Stimulated activated memory B cell treated with anti-CD40 and anti-IgM and Interleukin-4, amounts not matched to agents 10 μg/mL and 1 μg/mL and 100 μg/mL, for 72 hours (primary cell): Measurements from ENCODE around the gene CCDC146.
"Not testable (repeated sequence)": the region's sequence is repeated elsewhere in the genome, so short reads cannot be mapped to it uniquely, and the experiment has no call there.

Experiments used
- ATAC-seq: fragments of 150-1000 bp; cut with Tn5 transposase; 2 replicates; pipeline ENCODE4 v1.10.0; 2021
- H3K27ac Mint-ChIP-seq: one replicate; pipeline ENCODE4 v1.8.0; 2022; ENCODE audit warnings: mild to moderate bottlenecking, mixed read lengths
- H3K27me3 Mint-ChIP-seq: one replicate; pipeline ENCODE4 v1.8.0; 2022; ENCODE audit warnings: mixed read lengths
- H3K36me3 Mint-ChIP-seq: one replicate; pipeline ENCODE4 v1.8.0; 2022; ENCODE audit warnings: mixed read lengths
- H3K4me1 Mint-ChIP-seq: one replicate; pipeline ENCODE4 v1.8.0; 2022; ENCODE audit warnings: mixed read lengths
- H3K4me3 Mint-ChIP-seq: one replicate; pipeline ENCODE4 v1.8.0; 2022; ENCODE audit warnings: mild to moderate bottlenecking, moderate library complexity, mixed read lengths
- H3K9me3 Mint-ChIP-seq: one replicate; pipeline ENCODE4 v1.8.0; 2022; ENCODE audit warnings: mixed read lengths

The CCDC146 gene

DNA sequence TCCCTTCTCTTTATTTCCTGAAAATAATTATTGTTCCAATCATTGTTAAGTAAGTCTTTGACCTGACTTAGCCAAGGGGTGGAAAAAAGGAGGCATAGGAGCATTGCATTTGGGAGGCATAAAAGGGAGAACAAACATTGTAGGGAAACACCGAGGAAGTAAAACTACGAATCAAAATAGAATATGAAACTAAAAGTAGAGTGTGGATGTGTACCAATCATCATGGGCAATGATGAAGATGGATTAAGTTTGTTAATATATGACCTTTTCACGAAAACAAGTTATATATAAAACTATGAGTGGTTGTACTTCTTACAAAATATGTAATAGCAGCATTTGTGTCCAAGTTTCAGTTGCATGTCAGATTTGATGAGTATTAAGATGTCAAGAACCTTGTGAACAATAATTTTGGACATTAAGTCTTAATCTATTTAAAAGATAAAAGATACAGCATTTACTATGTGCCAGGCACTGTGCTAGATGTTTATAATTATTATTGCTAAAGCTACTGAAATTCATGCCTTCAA, 52.9 kb downstream of the CCDC146 start:
- H3K27me3 Mint-ChIP-seq, ATAC-seq, H3K36me3 Mint-ChIP-seq, H3K9me3 Mint-ChIP-seq, H3K27ac Mint-ChIP-seq, H3K4me3 Mint-ChIP-seq, H3K4me1 Mint-ChIP-seq: not testable (repeated sequence)

DNA sequence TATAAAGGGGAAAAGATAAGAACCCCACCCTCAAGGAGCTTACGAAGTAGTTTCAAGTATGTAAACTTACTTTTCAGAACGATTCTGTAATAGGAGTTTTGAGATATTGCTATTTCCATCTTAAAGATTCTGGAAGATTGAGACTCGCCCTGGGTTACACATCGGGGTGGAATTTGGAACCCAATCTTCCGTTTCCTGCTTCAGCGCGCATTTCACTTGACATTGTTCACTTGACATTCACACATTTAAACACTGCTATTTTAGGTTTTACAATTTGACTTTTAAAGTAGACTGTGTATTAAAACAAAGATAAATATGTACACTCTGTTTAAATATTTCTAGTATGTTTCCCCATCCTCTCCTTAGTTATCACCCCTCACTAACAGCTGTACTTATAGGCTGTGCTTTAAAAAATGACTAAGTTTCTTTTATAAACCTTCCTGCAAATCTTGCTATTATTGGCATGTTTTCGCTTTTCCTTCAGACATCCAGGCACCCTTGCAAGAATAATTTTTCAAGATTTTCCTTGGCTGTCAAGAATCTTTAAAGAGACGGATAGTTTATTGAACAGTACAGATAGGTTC, 55.0 kb downstream of the CCDC146 start:
- H3K9me3 Mint-ChIP-seq, H3K4me1 Mint-ChIP-seq, H3K4me3 Mint-ChIP-seq, H3K27me3 Mint-ChIP-seq, H3K36me3 Mint-ChIP-seq, ATAC-seq, H3K27ac Mint-ChIP-seq: not testable (repeated sequence)

DNA sequence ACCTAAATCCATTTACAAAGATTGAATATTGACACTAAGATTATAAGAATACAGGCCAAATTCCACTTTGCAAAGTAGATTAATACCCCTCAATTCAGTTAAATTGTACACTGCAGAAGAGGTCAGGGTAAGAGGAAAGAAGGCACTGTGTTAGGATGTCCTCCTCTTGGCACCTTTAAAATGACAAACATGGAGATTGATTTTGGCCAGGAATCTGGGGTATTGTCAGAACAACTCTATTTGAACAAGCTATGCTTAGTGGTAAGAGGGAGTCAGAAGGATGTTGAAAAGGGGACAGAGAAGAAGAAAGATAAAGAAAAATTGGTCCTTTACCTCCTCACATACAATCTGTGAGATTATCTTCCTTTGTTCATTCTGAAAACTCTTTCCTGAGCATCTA, 55.6 kb downstream of the CCDC146 start:
- not testable (repeated sequence) for H3K4me1 Mint-ChIP-seq, H3K4me3 Mint-ChIP-seq, H3K27me3 Mint-ChIP-seq, H3K9me3 Mint-ChIP-seq, H3K36me3 Mint-ChIP-seq, H3K27ac Mint-ChIP-seq, ATAC-seq

DNA sequence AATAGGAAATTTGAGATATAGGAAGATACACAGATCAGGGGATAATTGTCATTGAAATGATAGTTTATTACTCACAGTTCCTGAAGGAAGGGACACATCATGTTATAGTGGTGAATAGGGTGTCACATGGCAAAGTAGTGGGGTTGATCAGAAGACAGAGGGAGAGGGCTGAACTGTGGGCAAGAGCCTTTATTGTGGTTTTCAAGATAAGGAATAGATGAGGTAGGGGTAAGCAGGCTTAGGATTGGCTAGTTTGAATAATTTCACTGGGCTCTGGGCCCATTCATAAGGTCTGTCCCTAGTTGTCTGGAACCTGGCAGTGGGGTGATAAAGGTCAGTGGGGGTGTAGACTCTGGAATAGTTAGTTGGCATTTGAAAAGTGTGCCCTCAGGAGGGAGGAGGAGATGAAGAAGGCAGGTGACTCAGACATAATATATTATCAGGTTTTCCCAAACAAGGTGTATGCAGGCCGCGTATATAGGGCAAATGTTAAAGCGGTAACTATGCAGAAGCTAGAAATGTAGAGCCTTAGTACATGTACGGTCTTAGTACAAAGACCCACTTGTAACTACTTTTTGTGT, 58.7 kb downstream of the CCDC146 start:
- peaks cover 7% of the 10 kb centered on the region for H3K36me3 Mint-ChIP-seq
- no peak for ATAC-seq
- H3K9me3 Mint-ChIP-seq = peaks cover 5% of the 10 kb centered on the region
- peaks cover 1% of the 10 kb centered on the region for H3K4me1 Mint-ChIP-seq
- H3K4me3 Mint-ChIP-seq = no peak overlapping the region
- no peaks in the 10 kb centered on the region for H3K27me3 Mint-ChIP-seq
- H3K27ac Mint-ChIP-seq = no peak overlapping the region

DNA sequence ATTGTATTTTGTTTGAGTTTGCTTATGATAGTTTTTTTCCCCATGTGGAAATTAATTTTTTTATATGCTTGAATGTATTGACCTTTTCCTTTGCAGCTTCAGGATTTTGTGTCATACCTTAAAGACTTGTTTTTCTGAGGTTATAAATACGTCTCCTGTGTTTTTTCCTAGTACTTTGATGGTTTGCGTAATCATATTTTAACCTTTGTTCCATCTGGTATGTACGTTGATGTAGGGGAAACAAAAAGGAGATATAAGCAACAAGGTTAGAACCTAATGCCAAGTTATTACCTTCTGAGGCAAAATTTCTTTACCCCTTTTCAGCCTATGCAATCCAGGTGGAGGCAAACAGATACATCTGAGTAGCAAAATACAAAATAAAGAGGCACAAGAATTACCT, 59.3 kb downstream of the CCDC146 start:
- H3K36me3 Mint-ChIP-seq = peaks cover 7% of the 10 kb centered on the region
- no peaks in the 10 kb centered on the region for H3K4me1 Mint-ChIP-seq
- no peaks in the 10 kb centered on the region for H3K27me3 Mint-ChIP-seq
- no peak overlapping the region for H3K27ac Mint-ChIP-seq
- peaks cover 5% of the 10 kb centered on the region for H3K9me3 Mint-ChIP-seq
- H3K4me3 Mint-ChIP-seq = no peak overlapping the region
- ATAC-seq = no peak

DNA sequence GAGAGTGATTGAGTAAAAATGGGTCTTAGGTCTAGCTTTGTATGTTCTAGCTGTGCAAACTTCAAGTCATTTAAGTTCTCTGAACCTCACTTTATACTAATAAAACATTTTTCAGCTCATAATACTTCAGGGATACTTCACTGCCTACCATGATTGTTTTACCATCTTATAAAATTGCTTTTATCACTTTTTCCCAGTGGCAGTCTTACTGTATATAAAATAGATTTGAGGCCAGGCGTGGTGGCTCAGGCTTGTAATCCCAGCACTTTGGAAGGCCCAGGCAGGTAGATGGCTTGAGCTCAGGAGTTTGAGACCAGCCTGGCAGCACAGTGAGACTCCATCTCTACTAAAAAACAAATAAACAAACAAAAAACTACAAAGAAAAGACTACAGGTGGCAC, 59.8 kb downstream of the CCDC146 start:
- H3K4me1 Mint-ChIP-seq = no peaks in the 10 kb centered on the region
- H3K27me3 Mint-ChIP-seq = no peaks in the 10 kb centered on the region

DNA sequence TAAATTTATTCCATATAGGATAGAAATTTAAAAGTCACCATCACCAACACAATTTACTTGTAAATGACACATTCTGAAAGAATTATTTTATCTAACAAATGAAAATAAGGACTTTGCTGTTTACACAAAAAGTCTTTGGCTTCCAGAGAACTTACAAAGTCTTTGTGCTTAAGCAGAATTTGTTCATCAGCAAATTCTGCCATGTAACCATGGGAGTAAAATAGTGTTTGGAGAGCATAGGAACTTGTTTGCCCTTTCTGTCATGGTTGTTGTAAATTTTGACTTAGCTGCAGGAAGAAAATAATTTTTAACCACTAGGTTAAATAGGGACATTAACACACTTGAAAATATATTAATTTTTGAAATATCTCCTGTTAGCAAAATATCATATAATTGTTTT, 62.0 kb downstream of the CCDC146 start:
- no peak overlapping the region for H3K4me3 Mint-ChIP-seq
- H3K4me1 Mint-ChIP-seq = peaks cover 6% of the 10 kb centered on the region
- no peaks in the 10 kb centered on the region for H3K27me3 Mint-ChIP-seq
- H3K27ac Mint-ChIP-seq = no peak overlapping the region
- no peak for ATAC-seq
- H3K36me3 Mint-ChIP-seq = peaks cover 7% of the 10 kb centered on the region
- H3K9me3 Mint-ChIP-seq = peaks cover 5% of the 10 kb centered on the region

More for the DNA sequence above, 59.8 kb downstream of the CCDC146 start:
- H3K27ac Mint-ChIP-seq = no peak overlapping the region
- H3K4me3 Mint-ChIP-seq = no peak overlapping the region
- ATAC-seq = no peak
- H3K9me3 Mint-ChIP-seq = peaks cover 5% of the 10 kb centered on the region
- peaks cover 7% of the 10 kb centered on the region for H3K36me3 Mint-ChIP-seq

DNA sequence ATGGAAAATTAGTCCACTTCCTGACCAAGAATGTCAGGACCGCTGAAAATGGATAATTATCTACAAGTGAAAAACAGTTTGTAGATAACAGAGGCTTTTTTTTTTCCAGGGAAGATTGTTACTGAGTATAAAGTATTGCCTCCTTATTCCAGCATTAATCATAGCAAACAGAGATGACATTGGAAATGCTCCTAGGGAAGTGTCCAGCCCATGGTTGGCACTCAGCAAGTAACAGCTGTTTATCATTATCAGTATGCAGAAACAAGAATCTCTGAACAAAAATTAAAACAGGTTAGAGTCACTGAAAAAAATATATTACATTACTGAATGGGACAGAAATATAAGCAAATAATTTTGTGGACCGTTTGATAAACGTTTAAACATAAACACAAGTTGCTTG, 62.6 kb downstream of the CCDC146 start:
- peaks cover 7% of the 10 kb centered on the region for H3K36me3 Mint-ChIP-seq
- H3K4me3 Mint-ChIP-seq = no peak overlapping the region
- H3K27me3 Mint-ChIP-seq = no peaks in the 10 kb centered on the region
- H3K9me3 Mint-ChIP-seq = peaks cover 5% of the 10 kb centered on the region
- H3K4me1 Mint-ChIP-seq = peaks cover 10% of the 10 kb centered on the region
- H3K27ac Mint-ChIP-seq = no peak overlapping the region
- ATAC-seq = no peak

DNA sequence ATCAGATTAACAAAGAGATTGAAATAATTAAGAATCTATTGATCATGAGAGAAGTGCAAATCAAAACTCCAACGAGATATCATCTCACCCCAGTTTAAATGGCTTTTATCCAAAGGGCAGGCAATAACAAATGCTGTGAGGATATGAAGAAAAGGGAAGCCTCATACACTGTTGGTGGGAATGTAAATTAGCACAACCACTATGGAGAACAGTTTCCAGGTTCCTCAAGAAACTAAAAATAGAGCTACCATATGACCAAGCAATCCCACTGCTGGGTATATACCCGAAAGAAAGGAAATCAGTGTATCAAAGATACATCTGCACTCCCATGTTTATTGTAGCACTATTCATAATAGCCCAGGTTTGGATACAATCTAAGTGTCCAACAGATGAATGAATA, 63.5 kb downstream of the CCDC146 start:
- Mint-ChIP-seq H3K36me3 (peaks cover 4% of the 10 kb centered on the region), H3K4me3 (no peak overlapping the region), H3K27ac (no peak overlapping the region), H3K4me1 (peaks cover 10% of the 10 kb centered on the region), H3K27me3 (no peaks in the 10 kb centered on the region), H3K9me3 (peaks cover 4% of the 10 kb centered on the region)
- ATAC-seq = no peak

DNA sequence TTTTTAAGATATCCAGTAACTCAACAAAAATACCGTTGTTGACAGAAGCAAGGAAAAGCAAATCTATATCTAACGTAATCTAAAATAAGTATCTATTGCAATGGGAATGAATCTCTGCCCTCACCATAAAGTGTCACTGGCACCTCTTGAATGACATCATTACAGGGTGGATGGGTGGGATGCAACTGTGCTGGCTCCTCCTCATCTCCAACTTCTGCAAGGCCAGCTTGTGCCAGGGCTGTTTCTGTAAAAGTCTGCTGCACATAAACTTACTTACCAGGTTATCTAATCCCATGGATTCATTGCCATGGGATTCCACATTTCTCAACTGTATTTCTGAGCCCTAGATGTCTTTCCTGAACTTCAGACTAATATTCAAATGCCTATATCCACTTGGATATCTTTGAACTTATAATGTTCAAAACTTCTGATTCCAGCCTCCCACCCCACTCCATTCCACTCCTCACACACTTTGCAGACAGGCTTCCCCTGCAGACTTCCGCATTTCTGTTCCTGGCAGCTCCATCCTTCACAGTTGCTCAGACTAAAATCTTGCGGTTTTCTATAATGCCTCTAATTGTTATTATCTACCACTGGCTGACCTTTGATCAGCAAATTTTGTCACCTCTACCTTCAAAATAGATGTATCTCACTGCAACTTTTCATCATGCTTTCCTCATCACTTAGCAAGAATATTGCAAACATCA, 66.5 kb downstream of the CCDC146 start:
- no peak for ATAC-seq
- Mint-ChIP-seq H3K27me3 (no peaks in the 10 kb centered on the region), H3K4me3 (no peak overlapping the region), H3K4me1 (peaks cover 17% of the 10 kb centered on the region), H3K27ac (no peak overlapping the region), H3K9me3 (no peaks in the 10 kb centered on the region), H3K36me3 (no peaks in the 10 kb centered on the region)

DNA sequence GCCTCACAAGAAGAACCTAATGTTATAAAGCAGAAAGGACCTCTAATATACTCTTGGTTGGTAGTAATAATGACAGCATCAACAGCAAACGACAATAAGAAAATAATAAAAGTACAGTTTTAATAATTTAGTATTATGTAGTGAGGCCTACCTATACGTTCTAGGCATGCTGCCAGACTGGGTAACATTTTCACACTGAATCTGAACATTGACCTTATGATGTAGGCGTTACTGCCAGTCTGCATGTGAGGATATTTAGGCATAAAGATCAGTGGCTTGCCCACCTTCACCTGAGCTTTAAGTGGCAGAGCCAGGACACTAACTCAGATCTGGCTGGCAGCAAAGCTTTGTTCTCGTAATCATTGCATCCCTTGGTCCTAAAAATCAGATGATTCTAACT, 74.7 kb downstream of the CCDC146 start:
- peak overlapping the region; percentile 92 for H3K4me3 Mint-ChIP-seq
- no peaks in the 10 kb centered on the region for H3K27me3 Mint-ChIP-seq
- H3K36me3 Mint-ChIP-seq = peaks cover 5% of the 10 kb centered on the region
- no peaks in the 10 kb centered on the region for H3K9me3 Mint-ChIP-seq
- ATAC-seq = no peak
- H3K27ac Mint-ChIP-seq = peak overlapping the region; percentile 92
- peaks cover 46% of the 10 kb centered on the region for H3K4me1 Mint-ChIP-seq

DNA sequence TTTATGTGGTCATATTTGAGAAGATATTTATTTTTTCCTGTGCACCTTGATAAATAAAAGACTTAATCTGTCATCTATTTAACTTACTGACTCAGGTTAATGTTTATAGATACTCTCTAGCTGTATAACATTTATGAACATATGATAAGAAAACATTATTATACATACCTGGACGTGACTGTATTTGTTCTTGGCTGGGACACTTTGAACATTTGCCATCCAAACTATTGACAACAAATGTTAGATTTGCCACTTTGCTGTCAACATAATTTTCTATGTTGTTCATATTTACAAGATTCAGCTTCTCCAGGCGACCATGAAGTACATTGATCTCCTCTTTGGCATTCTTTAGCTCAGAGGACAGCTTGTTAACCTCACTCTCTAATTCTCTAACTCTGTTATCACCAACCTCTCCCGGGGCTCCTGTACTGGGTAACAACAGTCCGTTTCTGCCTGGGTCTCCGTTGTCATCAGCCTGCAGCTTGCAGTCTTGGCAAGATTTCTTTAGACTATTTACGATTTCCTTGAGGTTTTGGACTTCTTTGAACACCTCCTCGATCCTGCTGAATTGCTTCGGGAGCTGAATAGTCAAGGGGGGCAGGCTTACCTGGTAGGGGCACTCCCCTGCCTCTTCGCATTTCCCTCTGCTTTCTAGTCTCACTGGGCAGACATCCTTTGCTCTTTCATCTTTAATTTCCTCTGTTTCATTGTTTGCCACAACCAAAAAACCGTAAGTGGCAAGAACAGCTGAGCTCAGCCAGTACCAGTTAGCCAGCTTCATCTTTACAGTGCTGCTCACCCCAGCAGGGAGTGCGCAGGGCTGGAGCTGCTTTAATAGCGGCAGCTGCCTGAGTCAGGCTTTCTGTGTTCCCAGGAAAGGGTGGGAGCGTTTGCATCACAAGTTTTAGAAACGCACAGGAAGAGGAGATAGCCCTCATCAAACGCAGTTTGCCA, 76.9 kb downstream of the CCDC146 start, which contains the start of gene FGL2:
Gene FGL2, minus strand, starts transcription at position 807 of the 954 bp plus-strand sequence. Its CDS starts 26 bp downstream, at position 781.
- peak within 1 kb of the TSS; percentile 92 for H3K27ac Mint-ChIP-seq
- H3K27me3 Mint-ChIP-seq = no peaks in the 10 kb centered on the region
- peak within 1 kb of the TSS; percentile 92 for H3K4me3 Mint-ChIP-seq
- peak; percentile 66 for ATAC-seq
- no peaks in the 10 kb centered on the region for H3K9me3 Mint-ChIP-seq
- peaks cover 57% of the 10 kb centered on the region for H3K4me1 Mint-ChIP-seq
- peaks cover 5% of the 10 kb centered on the region for H3K36me3 Mint-ChIP-seq

DNA sequence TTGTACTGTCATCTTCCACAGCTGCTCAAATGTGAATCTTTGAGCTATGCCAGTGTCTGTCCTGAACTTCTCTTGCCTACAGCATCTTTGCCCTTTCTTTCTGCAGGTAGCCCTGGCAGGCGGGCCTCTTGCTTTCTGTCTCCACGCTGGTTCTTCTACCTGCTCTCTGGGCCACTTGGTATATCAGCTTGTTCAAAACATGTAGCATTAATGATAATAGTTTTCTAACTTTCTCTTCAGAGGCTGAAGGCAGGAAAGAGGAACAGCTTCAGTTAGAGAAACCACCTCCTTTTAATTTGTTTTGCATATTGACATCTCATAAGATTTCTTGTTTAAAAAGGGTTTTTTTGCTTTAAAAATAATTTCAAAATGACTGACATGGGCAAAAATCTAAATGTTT, 78.1 kb downstream of the CCDC146 start:
- Mint-ChIP-seq H3K36me3 (peaks cover 5% of the 10 kb centered on the region), H3K27ac (peak overlapping the region; percentile 92), H3K4me3 (peak overlapping the region; percentile 92), H3K27me3 (no peaks in the 10 kb centered on the region), H3K4me1 (peaks cover 60% of the 10 kb centered on the region), H3K9me3 (no peaks in the 10 kb centered on the region)
- peak; percentile 54 for ATAC-seq

DNA sequence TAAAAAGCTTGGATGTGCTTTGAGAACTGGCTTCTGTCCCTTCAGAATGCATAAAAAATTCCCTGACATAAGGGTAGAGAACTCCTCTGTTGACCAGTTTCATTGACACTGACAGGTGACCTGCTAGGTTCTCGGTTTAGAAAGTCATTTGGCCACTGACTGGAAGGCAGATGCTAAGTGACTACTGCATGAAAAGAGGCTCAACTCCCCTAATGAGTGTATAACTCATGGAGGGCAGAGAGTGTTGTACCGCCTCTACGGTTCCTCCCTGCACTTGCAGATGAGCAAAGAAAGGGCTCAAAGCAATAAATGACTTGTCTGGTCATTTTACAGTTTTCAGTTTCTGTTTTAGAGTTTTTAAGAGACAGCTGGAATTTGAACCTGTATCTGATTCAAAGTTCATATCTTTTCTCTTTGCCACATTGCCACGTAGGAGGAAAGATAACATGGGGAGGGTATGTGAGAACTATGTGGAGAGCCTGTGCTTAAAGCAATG, 80.1 kb downstream of the CCDC146 start:
- ATAC-seq = peak; percentile 89
- peak overlapping the region; percentile 38 for H3K4me3 Mint-ChIP-seq
- peak overlapping the region; percentile 85 for H3K27ac Mint-ChIP-seq
- H3K4me1 Mint-ChIP-seq = peaks cover 58% of the 10 kb centered on the region
- H3K36me3 Mint-ChIP-seq = no peaks in the 10 kb centered on the region
- H3K27me3 Mint-ChIP-seq = no peaks in the 10 kb centered on the region
- no peaks in the 10 kb centered on the region for H3K9me3 Mint-ChIP-seq

DNA sequence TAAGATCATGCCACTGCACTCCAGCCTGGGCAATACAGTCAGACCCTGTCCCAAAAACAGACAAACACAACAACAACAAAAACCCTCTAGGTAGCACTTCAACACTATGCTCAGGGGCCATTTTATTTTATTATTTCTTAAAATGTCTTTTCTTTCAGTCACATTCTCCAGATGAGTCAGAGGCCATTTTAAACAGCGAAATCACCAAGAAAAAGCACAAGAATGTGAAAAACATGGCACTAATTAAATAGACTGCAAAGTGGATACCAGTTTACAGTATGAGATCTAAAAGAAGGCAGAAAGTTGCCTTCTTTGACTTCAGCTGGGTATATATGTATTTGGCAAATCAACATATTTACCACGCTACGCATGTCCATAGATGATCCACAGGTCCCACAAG, 83.3 kb downstream of the CCDC146 start:
- H3K4me1 Mint-ChIP-seq = peaks cover 36% of the 10 kb centered on the region
- no peak overlapping the region for H3K4me3 Mint-ChIP-seq
- no peak overlapping the region for H3K27ac Mint-ChIP-seq
- peaks cover 21% of the 10 kb centered on the region for H3K36me3 Mint-ChIP-seq
- H3K9me3 Mint-ChIP-seq = peaks cover 16% of the 10 kb centered on the region
- ATAC-seq = no peak
- no peaks in the 10 kb centered on the region for H3K27me3 Mint-ChIP-seq
